HG03139 (cell line): Measurements from ENCODE around the gene ZC3H7B.

Source experiments
- ATAC-seq: cut with Tn5 transposase; IDR thresholded peaks from one replicate; pipeline ENCODE4 v1.9.1; 2021; ENCODE audit not compliant: unreplicated experiment

ZC3H7B gene

GRCh38 chr22:41330169-41330568 is 28.8 kb downstream of the ZC3H7B start:
- ATAC-seq = no peak

GRCh38 chr22:41332217-41332939 is 31.1 kb downstream of the ZC3H7B start:
- no peak for ATAC-seq

GRCh38 chr22:41333806-41334205 is 32.5 kb downstream of the ZC3H7B start:
- no peak for ATAC-seq

- ATAC-seq = no peak
Observed at GRCh38 chr22:41334215-41334614, 32.9 kb downstream of the ZC3H7B start.

GRCh38 chr22:41334951-41335635 is 33.8 kb downstream of the ZC3H7B start:
- ATAC-seq = no peak

- no peak for ATAC-seq
Observed at GRCh38 chr22:41338614-41339212, 37.4 kb downstream of the ZC3H7B start.

GRCh38 chr22:41339823-41340222 is 38.5 kb downstream of the ZC3H7B start:
- ATAC-seq = no peak

- no peak for ATAC-seq
Observed at GRCh38 chr22:41340357-41340756, 39.0 kb downstream of the ZC3H7B start.

- no peak for ATAC-seq
Observed at GRCh38 chr22:41341012-41341411, 39.7 kb downstream of the ZC3H7B start.

GRCh38 chr22:41341990-41342389 is 40.7 kb downstream of the ZC3H7B start:
- no peak for ATAC-seq

- no peak for ATAC-seq
Observed at GRCh38 chr22:41343300-41343699, 42.0 kb downstream of the ZC3H7B start.

- no peak for ATAC-seq
Observed at GRCh38 chr22:41343717-41344116, 42.4 kb downstream of the ZC3H7B start.

- no peak for ATAC-seq
Observed at GRCh38 chr22:41344189-41344788, 43.0 kb downstream of the ZC3H7B start.

GRCh38 chr22:41345807-41346335 is 44.5 kb downstream of the ZC3H7B start:
- no peak for ATAC-seq

- no peak for ATAC-seq
Observed at GRCh38 chr22:41347066-41347859, 45.9 kb downstream of the ZC3H7B start.

GRCh38 chr22:41348964-41349484 is 47.7 kb downstream of the ZC3H7B start:
- ATAC-seq = no peak

- no peak for ATAC-seq
Observed at GRCh38 chr22:41350087-41350486, 48.8 kb downstream of the ZC3H7B start.

- no peak for ATAC-seq
Observed at GRCh38 chr22:41351011-41351410, 49.7 kb downstream of the ZC3H7B start.

GRCh38 chr22:41352058-41352457 is 50.7 kb downstream of the ZC3H7B start:
- no peak for ATAC-seq

- ATAC-seq = no peak
Observed at GRCh38 chr22:41353862-41354575, 52.7 kb downstream of the ZC3H7B start.
